HL-60/S4 treated with retinoic acid at 250 ng/mL for 4 days and 3 days (cell line): ENCODE data around the gene MAPK1.

Experiments used
- in situ Hi-C: fragments of 300-500 bp; cut with MboI; formaldehyde crosslinking; loops from 2 replicates; pipeline ENCODE4 v1.7.0; 2022; ENCODE audit warnings: low sequenced_read_pairs

MAPK1 gene

GRCh38 chr22:21710156-21710555 lies 157.3 kb downstream of the MAPK1 start:
- in situ Hi-C loops: loop anchor here (10.0 kb wide), 1 partner anchor 235 kb away; no protein-coding TSS in a partner anchor

GRCh38 chr22:21709688-21710087 lies 157.8 kb downstream of the MAPK1 start:
- in situ Hi-C loops: loop anchor here (10.0 kb wide), 1 partner anchor 235 kb away; no protein-coding TSS in a partner anchor

- in situ Hi-C loops: no loop called here
Observed at GRCh38 chr22:21708960-21709359, 158.5 kb downstream of the MAPK1 start.

GRCh38 chr22:21707677-21708076 lies 159.8 kb downstream of the MAPK1 start:
- in situ Hi-C loops: no loop called here
